Activated T-cell treated with anti-CD3 and anti-CD28 coated beads for 24 hours (primary cell): ENCODE data around the gene IQSEC2.

Source experiments
- DNase-seq: peaks from one replicate; pipeline ENCODE4 v3.0.0-alpha.2; 2020; ENCODE audit warnings: low read depth

IQSEC2 gene

DNA sequence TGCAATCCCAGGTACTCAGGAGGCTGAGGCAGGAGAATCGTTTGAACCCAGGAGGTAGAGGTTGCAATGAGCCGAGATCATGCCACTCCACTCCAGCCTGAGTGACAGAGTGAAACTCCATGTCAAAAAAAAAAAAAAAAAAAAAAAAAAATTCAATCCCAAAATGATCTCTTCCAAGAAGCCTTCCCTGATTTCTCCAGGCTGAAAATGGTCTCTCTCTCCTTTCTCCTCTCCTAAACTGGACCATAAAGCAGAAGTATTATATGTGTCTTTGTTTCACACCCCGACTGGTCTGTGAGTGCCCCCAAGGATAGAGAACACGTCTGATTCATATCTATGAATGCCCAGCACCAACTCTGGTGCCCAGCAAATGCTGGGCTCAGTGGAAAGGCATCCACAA is 39.1 kb downstream of the IQSEC2 start:
- DNase-seq: no peak

DNA sequence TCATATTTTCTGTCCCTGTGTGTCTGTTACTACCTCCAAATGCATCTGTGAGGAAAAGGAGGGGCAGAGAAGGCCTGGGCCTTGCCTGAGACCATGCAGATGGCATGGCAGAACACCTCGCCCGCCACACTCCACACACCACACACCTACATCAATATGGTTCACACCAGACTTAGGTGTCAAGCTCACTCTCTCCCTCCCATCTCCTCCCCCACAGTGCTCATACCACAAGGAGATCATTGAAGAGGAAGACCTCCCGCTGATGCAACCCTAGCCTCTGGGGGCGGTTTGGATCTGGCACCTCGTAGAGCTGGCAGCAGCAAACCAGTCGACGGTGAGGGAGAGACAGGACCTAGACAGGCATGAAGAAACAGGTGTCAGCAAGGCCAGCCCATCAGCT is 39.8 kb downstream of the IQSEC2 start:
- DNase-seq: no peak

DNA sequence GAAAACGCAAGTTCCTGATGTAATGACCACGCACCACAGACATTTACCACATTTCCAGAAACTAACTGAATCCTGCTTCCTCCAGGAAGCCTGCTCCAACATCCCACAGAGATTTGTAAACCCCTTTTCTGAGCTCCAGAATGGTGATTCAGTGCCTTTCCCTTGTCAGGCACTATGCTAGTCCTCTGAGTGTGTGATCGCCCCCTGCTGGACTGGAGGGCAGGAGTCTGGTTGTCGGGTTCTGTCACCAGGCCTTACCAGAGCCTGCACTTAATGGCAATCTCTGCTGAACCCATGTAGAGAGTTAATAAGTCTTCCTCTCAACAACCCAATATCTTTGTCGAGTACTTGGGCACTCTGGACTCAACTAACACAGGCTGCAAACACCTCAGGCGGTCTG is 41.9 kb downstream of the IQSEC2 start:
- no peak for DNase-seq

DNA sequence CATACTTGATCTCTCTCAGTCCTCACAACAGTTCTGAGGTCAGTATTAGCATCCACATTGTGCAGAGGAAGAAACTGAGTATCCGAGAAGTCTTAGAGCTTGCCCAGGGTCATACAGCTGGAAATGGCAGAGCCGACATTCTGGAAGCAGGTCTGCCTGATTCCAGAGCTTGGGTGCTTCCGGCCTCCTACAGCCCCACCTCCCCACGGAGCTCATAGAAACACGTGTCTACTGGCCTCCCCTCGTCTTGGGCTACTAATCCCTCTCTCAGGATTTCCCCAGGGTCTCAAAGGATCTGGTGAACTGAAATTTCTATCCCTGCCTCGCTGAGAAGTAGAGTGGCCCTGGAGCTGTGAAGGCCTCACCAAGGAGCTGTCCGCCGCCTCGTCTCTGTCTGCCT is 44.3 kb downstream of the IQSEC2 start:
- no peak for DNase-seq

DNA sequence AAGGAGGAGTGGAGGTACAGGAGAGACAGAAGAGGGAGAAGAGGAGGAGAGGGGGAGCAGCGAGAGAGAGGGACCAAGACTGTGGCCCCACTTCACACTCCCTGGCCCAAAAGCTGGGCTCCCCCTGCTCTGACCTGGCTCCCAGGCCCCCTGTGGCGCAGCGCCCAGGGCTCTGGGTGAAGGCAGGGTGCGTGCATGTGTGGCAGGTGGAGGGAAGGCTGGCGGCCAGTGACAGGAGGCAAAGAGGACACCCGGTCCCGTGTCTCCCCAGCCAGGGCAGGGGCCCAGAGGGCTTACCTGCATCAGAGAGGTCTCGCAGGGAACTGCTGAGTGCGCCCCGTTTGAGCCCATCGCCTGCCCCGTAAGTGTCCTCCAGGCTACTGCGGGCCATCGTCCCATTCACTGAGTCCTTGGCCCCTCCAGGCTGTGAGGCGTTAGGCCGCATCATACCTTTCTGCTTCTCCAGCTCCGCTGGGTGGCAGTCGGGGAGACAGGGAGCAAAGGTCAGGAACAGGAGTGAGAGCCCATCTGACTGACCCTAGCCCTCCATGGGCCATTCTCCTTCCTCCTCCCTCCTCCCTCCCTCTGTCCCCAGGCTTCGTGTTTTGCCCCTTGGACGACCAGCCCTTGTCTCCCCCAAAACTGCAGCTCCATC is 45.2 kb downstream of the IQSEC2 start:
- no peak for DNase-seq

DNA sequence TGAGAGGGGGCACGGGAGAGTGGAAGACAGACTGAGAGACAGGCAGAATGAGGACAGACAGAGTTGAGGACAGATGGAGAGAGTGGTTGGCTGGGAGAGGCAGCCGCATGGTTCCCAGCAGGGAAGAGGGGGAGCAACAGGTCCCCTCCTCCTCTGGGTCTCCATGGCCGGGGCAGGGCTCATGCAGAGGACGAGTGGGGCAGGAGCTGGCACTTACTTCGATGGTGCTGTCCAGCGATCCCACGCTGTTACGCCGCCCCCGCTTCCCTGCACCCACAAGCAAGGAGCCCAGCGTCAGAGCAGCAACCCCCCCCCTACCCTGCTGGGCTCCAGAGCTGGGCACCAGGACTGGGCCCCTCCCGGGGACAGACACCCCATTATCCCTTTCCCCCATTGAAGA is 45.8 kb downstream of the IQSEC2 start:
- no peak for DNase-seq

DNA sequence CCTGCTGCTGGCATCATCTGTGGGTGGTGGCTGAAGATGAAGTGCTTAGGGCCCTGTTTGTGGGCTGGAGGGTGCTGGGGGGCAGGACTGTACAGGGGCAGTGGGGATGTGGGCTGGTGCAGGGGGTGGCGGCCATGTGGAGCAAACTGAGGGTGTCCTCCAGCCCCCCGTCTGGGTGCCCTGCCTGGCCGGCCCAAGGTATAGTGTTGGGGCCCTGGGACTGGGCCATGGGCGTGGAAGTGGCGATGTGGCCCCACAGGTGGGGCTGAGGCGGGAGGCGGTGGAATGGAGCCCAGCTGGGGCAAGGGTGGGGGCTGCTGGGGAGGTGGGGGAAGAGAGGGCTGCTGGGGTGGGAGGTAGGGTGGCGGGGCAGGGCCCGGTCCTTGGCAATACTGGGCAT is 46.9 kb downstream of the IQSEC2 start:
- DNase-seq: no peak

DNA sequence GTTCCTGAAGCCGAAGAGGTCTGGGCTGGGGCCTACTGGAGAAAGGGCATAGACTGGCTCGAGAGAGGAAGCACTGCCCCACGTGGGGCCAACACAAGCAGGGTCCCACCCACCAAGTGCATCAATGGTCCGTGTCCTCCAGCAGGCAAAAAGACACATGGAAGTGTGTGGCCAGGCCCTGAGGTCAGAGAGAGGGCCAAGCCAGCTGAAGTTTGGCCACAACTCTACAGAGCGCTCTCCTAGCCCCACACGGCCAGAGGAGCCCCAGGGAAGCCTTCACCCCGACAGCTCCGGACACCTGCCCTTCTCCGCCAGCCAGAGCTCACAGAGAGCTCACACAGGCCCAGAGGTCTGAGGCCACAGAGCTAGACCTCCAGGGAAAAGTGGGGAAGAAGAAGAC is 47.8 kb downstream of the IQSEC2 start:
- no peak for DNase-seq

DNA sequence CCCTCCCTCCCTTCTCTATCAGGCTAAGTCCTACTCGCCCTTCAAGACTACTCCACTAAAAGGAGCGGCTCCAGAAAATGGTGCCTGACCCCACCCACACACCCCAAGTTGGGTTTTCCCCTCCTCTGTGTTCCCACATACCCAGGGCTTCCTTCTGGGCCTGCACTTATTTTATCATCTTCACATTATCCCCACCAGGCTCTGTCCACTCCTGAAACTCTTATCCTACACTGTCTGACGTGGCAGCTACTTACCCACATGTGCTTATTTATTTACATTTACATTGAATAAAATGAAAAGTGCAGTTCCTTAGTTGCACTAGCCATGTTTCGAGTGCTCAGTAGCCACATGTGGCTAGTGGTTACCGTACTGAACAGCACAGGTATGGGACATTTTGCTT is 51.3 kb downstream of the IQSEC2 start:
- no peak for DNase-seq

DNA sequence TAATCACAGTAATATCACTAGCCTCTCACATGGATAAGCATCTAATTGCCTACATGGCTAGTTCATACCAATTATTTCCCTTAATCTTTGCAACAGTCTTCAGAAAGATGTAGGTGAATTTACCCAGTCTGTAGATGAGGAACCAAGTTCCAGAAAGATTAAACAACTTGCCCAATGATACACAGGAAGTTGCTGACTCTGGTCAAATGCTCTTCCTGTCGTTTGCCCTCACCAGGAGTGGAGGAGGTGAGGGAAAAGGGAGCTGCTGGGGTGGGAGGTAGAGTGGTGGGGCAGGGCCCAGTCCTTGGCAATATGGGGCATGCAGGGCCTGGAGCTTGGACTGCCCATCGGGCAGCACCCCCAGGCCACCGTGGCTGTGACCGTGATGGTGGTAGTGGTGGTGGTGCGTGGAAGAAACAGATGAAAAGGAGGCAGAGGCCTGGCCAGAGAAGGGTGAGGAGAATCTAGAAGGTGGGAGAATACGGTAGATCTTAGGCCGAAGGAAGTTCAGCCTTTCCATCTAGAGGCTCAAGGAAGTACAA is 54.1 kb downstream of the IQSEC2 start:
- no peak for DNase-seq

DNA sequence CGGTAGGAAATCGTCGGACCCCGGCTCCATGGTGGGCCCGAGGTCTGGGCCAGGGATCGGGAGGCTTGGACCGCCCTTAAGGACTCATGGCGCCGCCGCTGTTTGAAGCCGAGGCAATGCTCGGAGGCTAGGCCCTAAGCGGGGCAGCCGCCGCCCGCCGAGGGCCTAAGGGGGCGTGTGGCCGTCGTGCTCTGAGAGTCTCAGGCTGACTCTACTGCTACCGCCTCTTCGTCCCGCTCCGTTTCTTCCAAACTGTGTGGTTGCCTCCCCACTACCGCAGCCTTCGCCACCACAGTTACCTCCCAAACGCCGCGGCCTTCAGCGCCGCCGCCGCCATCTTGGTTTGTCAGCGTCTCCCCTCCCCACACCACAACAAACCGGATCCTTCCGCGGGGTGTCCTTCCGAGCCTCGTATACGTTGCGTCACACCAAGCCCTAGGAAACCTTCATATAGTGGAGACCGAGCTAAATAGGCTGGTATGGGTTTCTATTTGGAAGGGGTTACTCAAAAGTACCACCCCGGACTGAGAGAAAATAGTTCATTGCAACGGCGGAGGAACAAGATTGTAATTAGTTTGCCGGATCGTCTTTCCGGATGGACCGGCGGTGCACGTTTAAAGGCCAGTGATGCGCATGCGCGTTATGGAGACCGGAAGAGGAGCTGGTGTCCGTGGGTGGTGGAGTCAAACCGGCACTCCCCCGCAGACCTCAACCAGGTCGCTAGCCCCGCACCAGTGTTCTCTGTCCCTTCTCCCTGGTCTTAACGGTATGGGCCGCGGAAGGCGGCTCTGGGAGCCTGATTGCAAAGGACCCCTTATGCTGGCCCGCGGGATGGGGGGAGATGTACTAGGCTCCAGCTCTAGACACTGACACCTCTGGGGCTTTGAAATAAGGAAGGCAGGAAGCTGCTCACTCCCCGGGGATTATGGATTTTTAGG is 56.3 kb downstream of the IQSEC2 start, which contains the start of gene KDM5C:
Gene KDM5C (minus strand): TSS at position 348 of the 938 bp plus-strand sequence. CDS start 318 bp downstream, at position 30.
- DNase-seq: peak; percentile 80

DNA sequence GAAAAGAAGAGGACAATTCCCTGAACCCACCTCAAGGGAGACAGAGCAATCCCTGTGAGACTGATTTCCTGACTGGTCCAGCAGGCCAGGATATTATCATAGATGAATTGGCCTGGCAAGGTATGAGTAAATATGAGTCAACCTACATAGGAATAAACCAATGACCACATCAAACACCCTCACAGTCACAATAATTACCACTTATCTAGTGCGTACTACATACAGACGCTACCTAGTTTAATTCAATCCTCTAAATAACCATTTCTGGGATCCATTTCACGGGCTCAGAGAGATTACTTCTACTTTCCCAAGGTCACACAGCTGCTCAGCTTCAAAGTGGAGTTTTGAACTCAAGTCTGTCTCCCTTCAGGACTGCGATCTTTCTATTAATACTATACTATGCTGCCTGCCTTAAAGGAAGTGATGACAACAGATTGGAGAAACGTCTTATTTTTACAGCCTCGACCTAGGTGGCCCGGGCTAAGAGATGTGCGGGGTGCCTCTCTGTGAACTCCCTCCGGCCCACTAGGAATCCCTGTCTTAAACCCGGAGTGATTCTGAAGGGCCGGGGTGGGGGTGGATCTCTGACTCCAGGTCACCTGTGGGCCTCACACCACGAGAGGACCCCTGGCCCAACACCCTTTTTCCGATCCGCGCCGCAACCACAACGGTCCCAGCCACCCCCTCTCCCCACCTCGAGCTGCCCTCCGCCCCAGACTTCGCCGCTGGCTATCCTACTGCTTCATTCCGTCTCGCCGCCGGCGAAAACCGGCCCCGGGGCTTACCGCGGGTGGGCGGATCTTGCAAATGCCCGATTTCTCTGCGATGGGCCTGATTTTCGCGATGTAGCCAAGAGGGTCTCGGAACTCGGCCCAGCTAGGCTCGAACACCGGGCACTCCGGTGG is 57.2 kb downstream of the IQSEC2 start:
- DNase-seq: no peak

DNA sequence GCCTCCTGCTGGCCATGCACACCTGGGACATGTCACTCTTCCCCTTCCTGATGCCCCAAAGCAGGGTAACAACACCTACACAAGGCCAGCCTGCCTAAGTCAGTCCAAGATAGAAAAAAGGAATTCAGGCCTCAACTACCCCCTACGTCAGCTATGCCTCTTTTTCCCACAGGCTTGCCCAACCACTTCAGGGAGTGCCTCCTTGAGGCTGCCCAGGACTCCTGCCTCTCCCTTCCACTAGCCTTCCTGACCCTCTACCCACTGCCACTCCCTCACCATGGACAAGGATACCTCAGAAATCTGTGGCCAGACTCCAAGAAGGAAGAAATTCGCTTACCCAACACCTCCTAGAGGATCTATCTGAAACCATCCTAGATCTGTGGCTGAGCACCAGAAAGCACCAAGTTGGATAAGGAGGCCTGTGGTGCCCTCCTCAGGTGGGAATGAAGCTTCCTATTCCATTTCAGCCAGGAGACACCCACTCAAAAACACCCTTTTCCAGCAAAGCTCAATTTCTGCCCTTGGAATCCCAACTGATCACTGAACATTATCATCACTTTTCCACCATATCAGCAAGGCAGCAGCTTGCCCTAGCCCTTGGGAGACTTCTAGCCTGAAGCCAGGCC is 58.2 kb downstream of the IQSEC2 start:
- no peak for DNase-seq
